NCI-H2227 treated with DMSO at 0.1 percent for 48 hours (cell line): ENCODE measurements around the gene SIK2.
"Not testable (repeated sequence)": the region's sequence is repeated elsewhere in the genome, so short reads cannot be mapped to it uniquely, and the experiment has no call there.

ENCODE experiments used
- DNase-seq: peaks from one replicate; lab custom pipeline; 2025; lab: John Stamatoyannopoulos, UW

Gene SIK2

GRCh38 chr11:111624608-111625007, 22.4 kb downstream of the SIK2 start:
- DNase-seq, result no peak

GRCh38 chr11:111627591-111627990, 25.3 kb downstream of the SIK2 start:
- no peak for DNase-seq

GRCh38 chr11:111629499-111629898, 27.2 kb downstream of the SIK2 start:
- no peak for DNase-seq

- DNase-seq, result no peak
These were observed 28.9 kb downstream of the SIK2 start for GRCh38 chr11:111631024-111631665.

- no peak for DNase-seq
These were observed 29.4 kb downstream of the SIK2 start for GRCh38 chr11:111631666-111632039.

- no peak for DNase-seq
These were observed 30.4 kb downstream of the SIK2 start for GRCh38 chr11:111632516-111633220.

GRCh38 chr11:111633248-111633647, 31.0 kb downstream of the SIK2 start:
- DNase-seq, result no peak

GRCh38 chr11:111633756-111634362, 31.6 kb downstream of the SIK2 start:
- DNase-seq, result no peak

GRCh38 chr11:111634981-111635705, 32.9 kb downstream of the SIK2 start:
- no peak for DNase-seq

- DNase-seq, result no peak
These were observed 33.4 kb downstream of the SIK2 start for GRCh38 chr11:111635706-111636045.

GRCh38 chr11:111637885-111638284, 35.6 kb downstream of the SIK2 start:
- DNase-seq, result no peak

- no peak for DNase-seq
These were observed 37.1 kb downstream of the SIK2 start for GRCh38 chr11:111639226-111639925.

- no peak for DNase-seq
These were observed 39.2 kb downstream of the SIK2 start for GRCh38 chr11:111641339-111642015.

GRCh38 chr11:111642542-111642941, 40.3 kb downstream of the SIK2 start:
- DNase-seq, result no peak

GRCh38 chr11:111644922-111645321, 42.7 kb downstream of the SIK2 start:
- DNase-seq, result no peak

GRCh38 chr11:111645657-111646316, 43.5 kb downstream of the SIK2 start:
- DNase-seq, result no peak

GRCh38 chr11:111651336-111651735, 49.1 kb downstream of the SIK2 start:
- DNase-seq, result not testable (repeated sequence)

- DNase-seq, result no peak
These were observed 49.9 kb downstream of the SIK2 start for GRCh38 chr11:111652184-111652583.

- no peak for DNase-seq
These were observed 52.4 kb downstream of the SIK2 start for GRCh38 chr11:111654601-111655000.

GRCh38 chr11:111655924-111656323, 53.7 kb downstream of the SIK2 start:
- no peak for DNase-seq

- DNase-seq, result not testable (repeated sequence)
These were observed 55.7 kb downstream of the SIK2 start for GRCh38 chr11:111657905-111658304.
